Heart left ventricle (tissue), 13 donors: ENCODE data around the gene TADA3.

Experiments
- POLR2A ChIP-seq, 2 donors: fragments of 450-650 bp; IDR thresholded peaks; one replicate each; pipeline ENCODE4 v1.6.1; 2017; ENCODE audit warnings: antibody characterized with exemption in 2 of 2, mild to moderate bottlenecking in 2 of 2, moderate library complexity in 2 of 2
- TF ChIP-seq, protein P1 (sequence below), 12 donors: fragments of 200-600 bp; sonication (generic) in 4 of 12; IDR thresholded peaks; one replicate each; pipeline versions ENCODE4 v1.5.0 to v1.8.0; 2018 to 2022; ENCODE audit warnings: antibody characterized with exemption in 12 of 12, mild to moderate bottlenecking in 5 of 12
- donor health status: ischemic (EF 13 %, LVEDD 7.1; RV severe dilation, severe dysfunction).
- donor health status: DM: no; HTN: yes; CAD: no.
- donor health status: DM: no; HTN: no; CAD: no.
- donor health status: ischemic (EF 25% LVEDD 6.9; RV normal size, moderate dysfunction).
- donor health status: ischemic (EF 25% LVEDD 5.7; RV mildly dilated, moderate dysfunction).
- donor health status: ischemic (EF 35%, LVEDD 5.7; RV mildly dilated, moderate dysfunction).
- donor health status: nonischemic (EF 11% LVEDD 7.7; RV severe dilation, severe dysfunction).
- donor health status: DM: yes; HTN: yes; CAD: no.
- donor health status: PGD.
- donor health status: ischemic (EF 29% LVEDD 5.4; RV normal size, mild dysfunction).
- donor health status: nonischemic (EF 23%, LVEDD 6.1; RV moderate dilation, normal function).

DNA sequence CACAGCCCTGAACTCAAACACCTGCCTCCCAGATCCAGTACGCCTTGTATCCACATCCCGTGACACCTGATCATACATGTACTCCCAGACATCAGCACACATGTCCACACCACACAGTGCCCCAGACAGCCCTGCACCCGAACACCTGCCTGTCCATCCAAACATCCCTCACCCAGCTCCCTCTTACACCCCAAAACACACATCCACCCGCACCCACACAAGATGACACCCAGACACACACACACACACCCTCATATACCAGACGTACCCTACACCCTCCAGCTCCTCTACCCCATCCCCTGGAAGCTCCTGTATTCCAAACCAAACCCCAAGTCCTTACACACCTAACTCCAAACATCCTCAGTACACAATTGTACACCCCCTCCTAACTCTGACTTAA, 23.3 kb downstream of the TADA3 start:
- TF ChIP-seq POLR2A (IDR thresholded peaks at IDR 0.05), result no peak
- TF ChIP-seq, protein P1, sequence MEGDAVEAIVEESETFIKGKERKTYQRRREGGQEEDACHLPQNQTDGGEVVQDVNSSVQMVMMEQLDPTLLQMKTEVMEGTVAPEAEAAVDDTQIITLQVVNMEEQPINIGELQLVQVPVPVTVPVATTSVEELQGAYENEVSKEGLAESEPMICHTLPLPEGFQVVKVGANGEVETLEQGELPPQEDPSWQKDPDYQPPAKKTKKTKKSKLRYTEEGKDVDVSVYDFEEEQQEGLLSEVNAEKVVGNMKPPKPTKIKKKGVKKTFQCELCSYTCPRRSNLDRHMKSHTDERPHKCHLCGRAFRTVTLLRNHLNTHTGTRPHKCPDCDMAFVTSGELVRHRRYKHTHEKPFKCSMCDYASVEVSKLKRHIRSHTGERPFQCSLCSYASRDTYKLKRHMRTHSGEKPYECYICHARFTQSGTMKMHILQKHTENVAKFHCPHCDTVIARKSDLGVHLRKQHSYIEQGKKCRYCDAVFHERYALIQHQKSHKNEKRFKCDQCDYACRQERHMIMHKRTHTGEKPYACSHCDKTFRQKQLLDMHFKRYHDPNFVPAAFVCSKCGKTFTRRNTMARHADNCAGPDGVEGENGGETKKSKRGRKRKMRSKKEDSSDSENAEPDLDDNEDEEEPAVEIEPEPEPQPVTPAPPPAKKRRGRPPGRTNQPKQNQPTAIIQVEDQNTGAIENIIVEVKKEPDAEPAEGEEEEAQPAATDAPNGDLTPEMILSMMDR (IDR thresholded peaks at IDR 0.05), result no peak
